Measurements from ENCODE around the gene LAMA2.
"Not testable (repeated sequence)": the region's sequence is repeated elsewhere in the genome, so short reads cannot be mapped to it uniquely, and the experiment has no call there.

Gene LAMA2

DNA sequence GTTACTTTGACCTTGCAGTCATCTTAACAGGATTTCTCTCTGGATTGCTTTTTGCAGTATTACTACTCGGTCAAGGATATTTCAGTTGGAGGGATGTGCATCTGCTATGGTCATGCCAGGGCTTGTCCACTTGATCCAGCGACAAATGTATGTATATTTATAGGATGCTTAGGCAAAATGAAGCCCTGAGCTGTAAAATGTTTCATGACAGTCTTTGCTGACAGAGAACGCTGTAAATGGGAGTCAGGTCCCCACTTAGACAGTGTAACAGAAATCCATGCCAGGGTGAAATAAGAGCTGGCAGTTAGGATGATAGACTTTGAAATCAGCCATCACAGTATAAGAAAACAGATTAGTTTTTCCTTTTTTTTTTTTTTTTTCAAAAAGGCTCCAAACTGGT, 264.0 kb downstream of the LAMA2 start:
- Histone ChIP-seq H3K79me2 (ENCODE audit: insufficient read depth, low read length) (no peaks in the 10 kb centered on the region), H3K27ac (ENCODE audit: low read depth, low read length, poor library complexity, severe bottlenecking) (no peak overlapping the region), H3K9me2 (ENCODE audit: low read depth, low read length) (no peaks in the 10 kb centered on the region), H3K36me3 (ENCODE audit: insufficient read depth, low read length) (no peaks in the 10 kb centered on the region), H4K20me1 (ENCODE audit: insufficient read depth, low read length) (no peaks in the 10 kb centered on the region), H3K9ac (ENCODE audit: low read length) (no peak overlapping the region), H2AFZ (ENCODE audit: low read length) (no peak overlapping the region), H3K4me3 (ENCODE audit: low read depth, low read length, poor library complexity, severe bottlenecking) (no peak overlapping the region), H3K4me1 (ENCODE audit: insufficient read depth, low read length, severe bottlenecking) (no peaks in the 10 kb centered on the region), H3F3A (ENCODE audit: insufficient read depth, low read length) (no peaks in the 10 kb centered on the region), H3K27me3 (ENCODE audit: insufficient read depth, low read length) (no peaks in the 10 kb centered on the region), H3K4me2 (ENCODE audit: low read length) (no peak overlapping the region), H3K9me3 (ENCODE audit: low read length) (no peaks in the 10 kb centered on the region)
- TF ChIP-seq EZH2 (IDR thresholded peaks at IDR 0.05; ENCODE audit: borderline replicate concordance, low read length): no peak
- TF ChIP-seq, protein P1, sequence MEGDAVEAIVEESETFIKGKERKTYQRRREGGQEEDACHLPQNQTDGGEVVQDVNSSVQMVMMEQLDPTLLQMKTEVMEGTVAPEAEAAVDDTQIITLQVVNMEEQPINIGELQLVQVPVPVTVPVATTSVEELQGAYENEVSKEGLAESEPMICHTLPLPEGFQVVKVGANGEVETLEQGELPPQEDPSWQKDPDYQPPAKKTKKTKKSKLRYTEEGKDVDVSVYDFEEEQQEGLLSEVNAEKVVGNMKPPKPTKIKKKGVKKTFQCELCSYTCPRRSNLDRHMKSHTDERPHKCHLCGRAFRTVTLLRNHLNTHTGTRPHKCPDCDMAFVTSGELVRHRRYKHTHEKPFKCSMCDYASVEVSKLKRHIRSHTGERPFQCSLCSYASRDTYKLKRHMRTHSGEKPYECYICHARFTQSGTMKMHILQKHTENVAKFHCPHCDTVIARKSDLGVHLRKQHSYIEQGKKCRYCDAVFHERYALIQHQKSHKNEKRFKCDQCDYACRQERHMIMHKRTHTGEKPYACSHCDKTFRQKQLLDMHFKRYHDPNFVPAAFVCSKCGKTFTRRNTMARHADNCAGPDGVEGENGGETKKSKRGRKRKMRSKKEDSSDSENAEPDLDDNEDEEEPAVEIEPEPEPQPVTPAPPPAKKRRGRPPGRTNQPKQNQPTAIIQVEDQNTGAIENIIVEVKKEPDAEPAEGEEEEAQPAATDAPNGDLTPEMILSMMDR (IDR thresholded peaks at IDR 0.05; ENCODE audit: low read length): no peak

DNA sequence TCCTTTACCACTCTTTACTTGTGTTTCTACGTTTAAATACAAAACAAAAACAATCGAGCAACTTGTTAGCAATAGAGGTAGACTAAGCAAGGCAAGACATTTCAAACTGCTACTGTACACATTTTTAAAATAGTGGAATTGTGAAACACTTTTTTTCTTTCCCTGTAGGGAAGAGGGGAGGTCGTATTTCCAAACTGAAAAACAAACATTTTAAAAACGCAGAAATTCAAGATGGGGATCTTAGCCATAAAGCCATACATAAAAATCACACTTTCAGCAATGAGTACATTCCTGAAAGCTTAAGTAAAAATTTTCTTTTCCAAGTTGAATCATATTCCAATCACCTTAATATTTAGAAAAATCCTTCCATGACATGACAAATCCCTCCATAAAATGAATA, 267.6 kb downstream of the LAMA2 start:
- Histone ChIP-seq H4K20me1 (ENCODE audit: insufficient read depth, low read length) (no peaks in the 10 kb centered on the region), H3K4me3 (ENCODE audit: low read depth, low read length, poor library complexity, severe bottlenecking) (no peak overlapping the region), H3K9me2 (ENCODE audit: low read depth, low read length) (no peaks in the 10 kb centered on the region), H3K4me2 (ENCODE audit: low read length) (no peak overlapping the region), H3K79me2 (ENCODE audit: insufficient read depth, low read length) (no peaks in the 10 kb centered on the region), H3K36me3 (ENCODE audit: insufficient read depth, low read length) (no peaks in the 10 kb centered on the region), H3K9ac (ENCODE audit: low read length) (no peak overlapping the region), H3F3A (ENCODE audit: insufficient read depth, low read length) (no peaks in the 10 kb centered on the region), H3K4me1 (ENCODE audit: insufficient read depth, low read length, severe bottlenecking) (no peaks in the 10 kb centered on the region), H3K9me3 (ENCODE audit: low read length) (no peaks in the 10 kb centered on the region), H2AFZ (ENCODE audit: low read length) (no peak overlapping the region), H3K27ac (ENCODE audit: low read depth, low read length, poor library complexity, severe bottlenecking) (no peak overlapping the region), H3K27me3 (ENCODE audit: insufficient read depth, low read length) (no peaks in the 10 kb centered on the region)
- TF ChIP-seq, protein P1 (IDR thresholded peaks at IDR 0.05; ENCODE audit: low read length): no peak
- no peak for TF ChIP-seq EZH2 (IDR thresholded peaks at IDR 0.05; ENCODE audit: borderline replicate concordance, low read length)

DNA sequence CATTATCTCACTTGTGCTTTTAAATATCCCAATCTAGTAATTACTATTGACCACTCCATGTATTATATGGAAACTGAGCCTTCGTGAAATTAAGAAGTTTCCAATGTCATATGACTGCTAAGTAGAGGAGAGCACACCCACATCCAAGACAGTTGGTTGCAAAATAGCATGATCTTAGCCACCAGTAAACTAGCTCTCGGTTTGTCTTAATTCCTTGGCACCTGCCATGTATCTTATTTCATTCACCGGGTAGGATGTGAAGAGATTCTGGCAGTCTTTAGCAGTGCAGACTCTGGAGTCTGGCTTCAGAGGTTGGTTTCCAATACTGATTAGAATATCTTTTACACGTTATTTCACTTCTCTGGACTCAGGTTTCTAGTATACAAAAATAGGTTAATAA, 270.3 kb downstream of the LAMA2 start:
- no peak overlapping the region for H3K4me2 ChIP-seq (ENCODE audit: low read length)
- H3K4me3 ChIP-seq (ENCODE audit: low read depth, low read length, poor library complexity, severe bottlenecking): no peak overlapping the region
- no peak overlapping the region for H3K9ac ChIP-seq (ENCODE audit: low read length)
- H3K9me2 ChIP-seq (ENCODE audit: low read depth, low read length): no peaks in the 10 kb centered on the region
- no peak overlapping the region for H3K27ac ChIP-seq (ENCODE audit: low read depth, low read length, poor library complexity, severe bottlenecking)
- no peaks in the 10 kb centered on the region for H3K36me3 ChIP-seq (ENCODE audit: insufficient read depth, low read length)
- no peaks in the 10 kb centered on the region for H3K27me3 ChIP-seq (ENCODE audit: insufficient read depth, low read length)
- H3F3A ChIP-seq (ENCODE audit: insufficient read depth, low read length): no peaks in the 10 kb centered on the region
- TF ChIP-seq EZH2 (IDR thresholded peaks at IDR 0.05; ENCODE audit: borderline replicate concordance, low read length): no peak
- TF ChIP-seq, protein P1 (IDR thresholded peaks at IDR 0.05; ENCODE audit: low read length): no peak
- H3K4me1 ChIP-seq (ENCODE audit: insufficient read depth, low read length, severe bottlenecking): no peaks in the 10 kb centered on the region
- H3K9me3 ChIP-seq (ENCODE audit: low read length): no peaks in the 10 kb centered on the region
- no peaks in the 10 kb centered on the region for H3K79me2 ChIP-seq (ENCODE audit: insufficient read depth, low read length)
- no peak overlapping the region for H2AFZ ChIP-seq (ENCODE audit: low read length)
- no peaks in the 10 kb centered on the region for H4K20me1 ChIP-seq (ENCODE audit: insufficient read depth, low read length)

DNA sequence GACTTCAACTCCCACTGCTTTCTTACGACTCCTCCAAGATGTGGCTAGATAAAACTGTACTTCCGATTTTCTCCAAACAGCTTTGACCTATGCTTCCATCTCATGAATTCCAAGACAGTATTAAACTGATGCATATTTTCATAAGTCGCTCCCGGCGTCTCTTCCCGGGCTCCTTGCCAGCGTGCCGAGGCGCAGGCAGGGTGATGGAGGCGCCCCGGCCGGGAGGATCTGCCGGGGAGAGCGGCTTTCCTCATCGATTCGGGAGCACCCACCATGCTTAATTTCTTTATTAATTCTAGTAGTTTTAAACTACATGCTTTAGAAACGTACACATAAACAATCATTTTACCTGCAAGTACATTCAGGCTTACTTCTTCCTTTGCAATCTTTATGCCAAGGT, 276.3 kb downstream of the LAMA2 start:
- not testable (repeated sequence) for H3K27ac ChIP-seq (ENCODE audit: low read depth, low read length, poor library complexity, severe bottlenecking); H3K4me3 ChIP-seq (ENCODE audit: low read depth, low read length, poor library complexity, severe bottlenecking); H3K4me1 ChIP-seq (ENCODE audit: insufficient read depth, low read length, severe bottlenecking); H4K20me1 ChIP-seq (ENCODE audit: insufficient read depth, low read length); H3K79me2 ChIP-seq (ENCODE audit: insufficient read depth, low read length); H3K9me3 ChIP-seq (ENCODE audit: low read length); H3K36me3 ChIP-seq (ENCODE audit: insufficient read depth, low read length); H3K4me2 ChIP-seq (ENCODE audit: low read length); H3F3A ChIP-seq (ENCODE audit: insufficient read depth, low read length); H3K27me3 ChIP-seq (ENCODE audit: insufficient read depth, low read length); H2AFZ ChIP-seq (ENCODE audit: low read length); H3K9ac ChIP-seq (ENCODE audit: low read length); H3K9me2 ChIP-seq (ENCODE audit: low read depth, low read length)
